A549 treated with AZD2906 at 1 μM for 4 hours (cell line): ENCODE measurements around the gene PPP2CA. TPM values are rescaled to one million over a fixed set of nuclear protein-coding genes. Genes with fewer than 3 reads are reported as not detected.

ENCODE experiments used
- total RNA-seq: library from RNA; stranded (reverse); fragments of 200-300 nt; extraction: Qiagen RNA extraction; gene quantifications from 5 replicates; pipeline ENCODE4 v1.2.3, GENCODE V29; 2022

PPP2CA gene
- 232 to 266 TPM (median 250 TPM) in 5 replicates for total RNA-seq

GRCh38 chr5:134225780-134226440 lies at the start of gene PPP2CA:
TSS of gene PPP2CA (minus strand) at chr5:134226073. CDS start at chr5:134225861, 212 bp downstream.

GRCh38 chr5:134176511-134177368 lies 49.1 kb downstream of the PPP2CA start, which contains the start of gene SKP1:
TSS of gene SKP1 (minus strand) at chr5:134176950. CDS start at chr5:134174022, 2,928 bp downstream.

Other genes starting within 250 kb of the PPP2CA start
- gene VDAC1, start 221.1 kb downstream of the PPP2CA start, total RNA-seq, result 376 to 391 TPM (median 379 TPM) in 5 replicates
- gene TCF7, start 111.4 kb downstream of the PPP2CA start, total RNA-seq, result 9.1 to 10.9 TPM (median 9.9 TPM) in 5 replicates
- 583 to 785 TPM (median 593 TPM) in 5 replicates for gene SKP1, start 49.1 kb downstream of the PPP2CA start, total RNA-seq
- 0.61 to 1.7 TPM (median 1.4 TPM) in 5 replicates for gene CDKL3, start 141.1 kb upstream of the PPP2CA start, total RNA-seq
- gene UBE2B, start 145.5 kb upstream of the PPP2CA start, total RNA-seq, result 51.9 to 76.3 TPM (median 71.3 TPM) in 5 replicates
- gene CDKN2AIPNL, start 185.8 kb upstream of the PPP2CA start, total RNA-seq, result 36.5 to 43.1 TPM (median 41.6 TPM) in 5 replicates